ENCODE results near the gene PRKN. TPM values are rescaled to one million over a fixed set of nuclear protein-coding genes. Genes with fewer than 3 reads are reported as not detected.
A peak's percentile ranks its signal among the peaks of the same experiment; 100 is the strongest.

The PRKN gene
- total RNA-seq, 3 donors from 2014 or later, result 5.2 to 10.2 (median 8.1) TPM

- DNase-seq, result no peak
- no peaks in the 10 kb centered on the region for H3K4me1 ChIP-seq (ENCODE audit: low read depth)
- TF ChIP-seq CTCF (IDR thresholded peaks at IDR 0.05), result no peak
- ATAC-seq, result no peak
- intact Hi-C loops (cut with DNase I, micrococcal nuclease), result no loop called here
- H3K9me3 ChIP-seq, result no peaks in the 10 kb centered on the region
- H3K36me3 ChIP-seq (ENCODE audit: low read depth), result no peaks in the 10 kb centered on the region
- H3K4me3 ChIP-seq, result no peak overlapping the region
Measured at GRCh38 chr6:162770136-162770535, 42.6 kb upstream of the PRKN start.

- no peak for ATAC-seq
- H3K36me3 ChIP-seq (ENCODE audit: low read depth), result no peaks in the 10 kb centered on the region
- H3K4me1 ChIP-seq (ENCODE audit: low read depth), result no peaks in the 10 kb centered on the region
- no peak for TF ChIP-seq CTCF (IDR thresholded peaks at IDR 0.05)
- H3K4me3 ChIP-seq, result no peak overlapping the region
- no peaks in the 10 kb centered on the region for H3K9me3 ChIP-seq
- intact Hi-C loops (cut with DNase I, micrococcal nuclease), result no loop called here
- DNase-seq, result no peak
Measured at GRCh38 chr6:162753775-162754174, 26.2 kb upstream of the PRKN start.

GRCh38 chr6:162751211-162751859, 23.8 kb upstream of the PRKN start:
- Histone ChIP-seq H3K9me3 (no peaks in the 10 kb centered on the region), H3K4me1 (ENCODE audit: low read depth) (no peaks in the 10 kb centered on the region), H3K36me3 (ENCODE audit: low read depth) (no peaks in the 10 kb centered on the region), H3K4me3 (no peak overlapping the region)
- intact Hi-C loops (cut with DNase I, micrococcal nuclease), result no loop called here
- no peak for ATAC-seq
- no peak for DNase-seq
- no peak for TF ChIP-seq CTCF (IDR thresholded peaks at IDR 0.05)

- Histone ChIP-seq H3K36me3 (ENCODE audit: low read depth) (no peaks in the 10 kb centered on the region), H3K4me3 (no peak overlapping the region), H3K9me3 (no peaks in the 10 kb centered on the region), H3K4me1 (ENCODE audit: low read depth) (no peaks in the 10 kb centered on the region)
- no peak for ATAC-seq
- no peak for DNase-seq
- TF ChIP-seq CTCF (IDR thresholded peaks at IDR 0.05), result no peak
- intact Hi-C loops (cut with DNase I, micrococcal nuclease), result no loop called here
Measured at GRCh38 chr6:162750776-162751175, 23.2 kb upstream of the PRKN start.

- TF ChIP-seq CTCF (IDR thresholded peaks at IDR 0.05), result no peak
- DNase-seq, result peak in 1 of 3 donors; percentile 9
- no peaks in the 10 kb centered on the region for H3K36me3 ChIP-seq (ENCODE audit: low read depth)
- intact Hi-C loops (cut with DNase I, micrococcal nuclease), result no loop called here
- H3K4me3 ChIP-seq, result no peak overlapping the region
- no peaks in the 10 kb centered on the region for H3K4me1 ChIP-seq (ENCODE audit: low read depth)
- H3K9me3 ChIP-seq, result no peaks in the 10 kb centered on the region
- ATAC-seq, result no peak
Measured at GRCh38 chr6:162736961-162737360, 9.4 kb upstream of the PRKN start.

GRCh38 chr6:162733489-162733888, 5.9 kb upstream of the PRKN start:
- ATAC-seq, result no peak
- no peaks in the 10 kb centered on the region for H3K36me3 ChIP-seq (ENCODE audit: low read depth)
- no peak for TF ChIP-seq CTCF (IDR thresholded peaks at IDR 0.05)
- DNase-seq, result no peak
- no peaks in the 10 kb centered on the region for H3K4me1 ChIP-seq (ENCODE audit: low read depth)
- no peaks in the 10 kb centered on the region for H3K9me3 ChIP-seq
- H3K4me3 ChIP-seq, result no peak overlapping the region
- intact Hi-C loops (cut with DNase I, micrococcal nuclease), result no loop called here
